ENCODE results near the gene RHOV. TPM values are rescaled to one million over a fixed set of nuclear protein-coding genes. Genes with fewer than 3 reads are reported as not detected.

Gene RHOV, protein sequence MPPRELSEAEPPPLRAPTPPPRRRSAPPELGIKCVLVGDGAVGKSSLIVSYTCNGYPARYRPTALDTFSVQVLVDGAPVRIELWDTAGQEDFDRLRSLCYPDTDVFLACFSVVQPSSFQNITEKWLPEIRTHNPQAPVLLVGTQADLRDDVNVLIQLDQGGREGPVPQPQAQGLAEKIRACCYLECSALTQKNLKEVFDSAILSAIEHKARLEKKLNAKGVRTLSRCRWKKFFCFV
- 1 to 10 TPM in 1 of 2 donors, under 1 TPM in 1; 0.55 to 1.5 TPM for total RNA-seq
- under 1 TPM; 0.31 to 0.76 (median 0.53) TPM for polyA plus RNA-seq (ENCODE audit: insufficient read length in 6 of 6)
- long read RNA-seq, donor 1 = 0 reads
- long read RNA-seq, donor 2 = 0 reads
- long read RNA-seq, donor 3 = 0 reads
- long read RNA-seq, donor 4, partial matches to known transcripts = 0 of 1 reads
- long read RNA-seq, donor 4, other reads (novel, unspliced or antisense) = 0 of 1 reads
- long read RNA-seq, donor 5, partial matches to known transcripts = 0 of 1 reads
- long read RNA-seq, donor 5, other reads (novel, unspliced or antisense) = 0 of 1 reads
- long read RNA-seq, donor 6 = 0 reads
- long read RNA-seq, donor 7 = 0 reads
- long read RNA-seq, donor 8 = 0 reads
- long read RNA-seq, donor 9 = 0 reads
- long read RNA-seq, donor 10 = 0 reads
- long read RNA-seq, donor 11 = 0 reads
- long read RNA-seq, donor 12 = 0 reads

DNA sequence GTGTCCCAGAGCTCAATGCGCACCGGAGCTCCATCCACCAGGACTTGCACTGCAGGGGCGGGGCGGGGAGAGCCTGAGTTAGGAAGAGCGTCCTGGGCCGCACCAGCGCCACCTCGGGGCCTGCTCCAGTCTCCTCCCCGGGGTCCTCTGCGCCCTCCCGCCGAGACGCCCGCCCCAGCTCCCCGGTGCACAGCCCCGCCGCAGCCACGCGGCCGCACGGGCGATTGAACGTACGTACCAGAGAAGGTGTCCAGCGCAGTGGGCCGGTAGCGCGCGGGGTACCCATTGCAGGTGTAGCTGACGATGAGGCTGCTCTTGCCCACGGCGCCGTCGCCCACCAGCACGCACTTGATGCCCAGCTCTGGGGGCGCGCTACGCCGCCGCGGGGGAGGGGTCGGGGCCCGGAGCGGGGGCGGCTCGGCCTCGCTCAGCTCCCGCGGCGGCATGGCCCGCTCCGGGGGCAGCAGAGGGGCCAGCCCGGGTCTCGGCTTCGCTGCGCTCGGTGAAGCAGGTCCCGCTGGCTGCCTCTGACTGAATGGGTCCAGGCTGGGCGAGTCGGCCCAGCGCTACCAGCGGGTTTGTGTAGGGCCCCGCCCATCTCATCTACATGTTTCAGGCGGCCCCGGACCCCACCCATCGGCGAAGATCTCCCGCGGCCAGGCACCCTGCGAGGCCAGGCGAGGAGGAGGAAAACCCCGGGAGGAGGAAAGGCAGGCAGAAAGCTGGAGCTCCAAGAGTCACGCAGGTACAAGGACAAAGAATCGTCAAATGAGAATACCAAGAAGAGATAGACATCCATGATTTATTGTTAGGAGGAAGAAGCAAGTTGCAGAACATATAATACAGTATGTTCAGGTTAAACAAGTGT lies at the start of gene RHOV:
Gene RHOV (minus strand): TSS at position 541 of the 868 bp plus-strand sequence. CDS start 95 bp downstream, at position 446.
- peak; percentile 85 for ATAC-seq
- no peaks in the 10 kb centered on the region for H3K9me3 ChIP-seq
- TF ChIP-seq, protein P1, sequence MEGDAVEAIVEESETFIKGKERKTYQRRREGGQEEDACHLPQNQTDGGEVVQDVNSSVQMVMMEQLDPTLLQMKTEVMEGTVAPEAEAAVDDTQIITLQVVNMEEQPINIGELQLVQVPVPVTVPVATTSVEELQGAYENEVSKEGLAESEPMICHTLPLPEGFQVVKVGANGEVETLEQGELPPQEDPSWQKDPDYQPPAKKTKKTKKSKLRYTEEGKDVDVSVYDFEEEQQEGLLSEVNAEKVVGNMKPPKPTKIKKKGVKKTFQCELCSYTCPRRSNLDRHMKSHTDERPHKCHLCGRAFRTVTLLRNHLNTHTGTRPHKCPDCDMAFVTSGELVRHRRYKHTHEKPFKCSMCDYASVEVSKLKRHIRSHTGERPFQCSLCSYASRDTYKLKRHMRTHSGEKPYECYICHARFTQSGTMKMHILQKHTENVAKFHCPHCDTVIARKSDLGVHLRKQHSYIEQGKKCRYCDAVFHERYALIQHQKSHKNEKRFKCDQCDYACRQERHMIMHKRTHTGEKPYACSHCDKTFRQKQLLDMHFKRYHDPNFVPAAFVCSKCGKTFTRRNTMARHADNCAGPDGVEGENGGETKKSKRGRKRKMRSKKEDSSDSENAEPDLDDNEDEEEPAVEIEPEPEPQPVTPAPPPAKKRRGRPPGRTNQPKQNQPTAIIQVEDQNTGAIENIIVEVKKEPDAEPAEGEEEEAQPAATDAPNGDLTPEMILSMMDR (IDR thresholded peaks at IDR 0.05) = peak in 1 of 2 donors; percentile 11
- no peak within 1 kb of the TSS for H3K27ac ChIP-seq
- H3K36me3 ChIP-seq = no peaks in the 10 kb centered on the region
- intact Hi-C loops (cut with DNase I) = no loop called here
- peaks cover 0 to 33% of the 10 kb centered on the region in 2 donors for H3K27me3 ChIP-seq
- peak in 3 of 4 donors; percentile 66 to 93 (median 69) for DNase-seq
- H3K4me1 ChIP-seq = peaks cover 0 to 15% of the 10 kb centered on the region in 2 donors
- H3K4me3 ChIP-seq = peak within 1 kb of the TSS; percentile 48 to 50

DNA sequence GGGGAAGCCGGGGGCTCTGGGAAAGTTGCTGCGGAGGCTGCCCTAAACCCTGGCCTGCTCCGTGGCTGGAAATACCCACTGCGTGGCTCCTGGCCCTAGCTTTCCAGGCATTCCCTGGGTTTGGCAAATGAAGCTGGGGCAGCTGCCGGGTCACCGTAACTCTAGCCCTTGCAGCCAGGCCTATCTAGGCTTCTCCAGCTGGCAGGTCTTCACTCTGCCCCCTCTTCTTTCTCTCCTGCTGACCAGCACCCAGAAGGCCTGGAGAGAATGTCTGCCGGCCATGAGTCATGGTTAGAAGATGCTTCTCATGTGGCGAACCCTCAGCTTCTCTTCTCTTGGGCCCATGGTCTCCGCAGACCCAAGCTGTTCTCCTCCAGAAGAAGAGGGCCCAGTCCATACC lies 49.5 kb upstream of the RHOV start:
- H3K36me3 ChIP-seq = no peaks in the 10 kb centered on the region
- DNase-seq (peak in 1 of 4 donors; percentile 48), ATAC-seq (no peak)
- H3K4me1 ChIP-seq = peaks cover 17 to 42% of the 10 kb centered on the region in 2 donors
- TF ChIP-seq, protein P1 (IDR thresholded peaks at IDR 0.05) = no peak
- no peaks in the 10 kb centered on the region for H3K9me3 ChIP-seq
- H3K27ac ChIP-seq = no peak overlapping the region
- peaks cover 33 to 44% of the 10 kb centered on the region in 2 donors for H3K27me3 ChIP-seq
- no peak overlapping the region for H3K4me3 ChIP-seq
- intact Hi-C loops (cut with DNase I) = no loop called here

DNA sequence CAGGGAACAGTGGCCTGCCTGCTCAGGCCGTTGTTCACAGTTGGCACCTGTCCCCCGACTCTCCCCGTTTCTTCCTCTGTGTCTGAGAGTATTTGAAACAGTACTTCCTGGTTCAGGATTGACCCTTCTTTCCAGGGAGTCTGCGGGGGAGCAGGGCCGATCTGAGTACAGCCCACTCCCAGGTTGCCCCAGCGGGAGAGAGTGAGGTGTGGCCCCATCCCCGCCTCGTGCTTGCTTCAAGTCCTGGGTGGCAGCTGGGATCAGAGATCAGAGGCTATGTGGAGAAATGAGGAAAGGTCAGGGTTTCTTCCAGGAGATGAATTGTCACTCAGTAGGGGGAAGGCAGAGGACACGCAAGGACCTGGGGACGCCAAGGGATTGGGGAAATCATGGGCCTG lies 48.6 kb upstream of the RHOV start:
- Histone ChIP-seq H3K27ac (no peak overlapping the region), H3K9me3 (no peaks in the 10 kb centered on the region), H3K4me3 (no peak overlapping the region), H3K27me3 (peaks cover 23 to 34% of the 10 kb centered on the region in 2 donors), H3K4me1 (peaks cover 11 to 39% of the 10 kb centered on the region in 2 donors), H3K36me3 (no peaks in the 10 kb centered on the region)
- intact Hi-C loops (cut with DNase I) = no loop called here
- TF ChIP-seq, protein P1 (IDR thresholded peaks at IDR 0.05) = no peak
- no peak for ATAC-seq
- no peak for DNase-seq

DNA sequence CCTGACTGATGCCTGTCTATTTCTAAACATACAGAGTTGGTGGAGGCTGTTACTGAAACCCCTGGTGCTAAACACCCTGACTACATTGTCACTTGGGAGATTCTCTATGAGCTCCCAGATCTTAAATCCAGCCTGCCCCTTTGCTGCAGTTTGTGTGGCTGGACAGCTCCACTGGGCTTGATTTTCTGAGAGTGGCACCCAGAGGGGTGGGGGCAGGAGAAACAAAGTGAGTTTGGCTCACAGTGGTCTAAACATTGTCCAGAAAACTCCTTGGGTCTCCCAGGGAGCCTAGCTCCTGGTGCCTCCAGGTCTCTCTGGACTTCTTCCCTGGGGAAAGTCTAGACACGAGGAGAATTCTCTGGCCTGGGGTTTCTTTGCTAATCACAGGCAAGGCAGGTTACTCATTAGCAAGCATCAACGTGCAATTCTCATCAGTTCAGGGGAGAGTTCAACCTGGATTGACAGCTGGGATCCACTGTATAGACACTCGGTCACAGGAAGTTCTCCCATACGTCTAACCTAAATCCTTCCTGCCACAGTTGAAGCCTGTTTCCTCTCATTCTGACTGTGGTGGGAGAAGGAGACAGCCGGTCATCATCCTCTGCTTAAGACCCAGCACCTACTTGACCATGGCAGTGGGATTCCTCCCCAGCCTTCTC lies 48.0 kb upstream of the RHOV start:
- Histone ChIP-seq H3K27me3 (peaks cover 18 to 29% of the 10 kb centered on the region in 2 donors), H3K36me3 (no peaks in the 10 kb centered on the region), H3K9me3 (no peaks in the 10 kb centered on the region), H3K4me1 (peaks cover 11 to 34% of the 10 kb centered on the region in 2 donors), H3K4me3 (no peak overlapping the region), H3K27ac (no peak overlapping the region)
- DNase-seq (no peak), ATAC-seq (no peak)
- TF ChIP-seq, protein P1 (IDR thresholded peaks at IDR 0.05) = no peak
- intact Hi-C loops (cut with DNase I) = no loop called here

Measured in left lung (tissue), 14 donors.